OCI-LY7 (cell line): ENCODE measurements around the gene TPSD1. TPM values are rescaled to one million over a fixed set of nuclear protein-coding genes. Genes with fewer than 3 reads are reported as not detected.

Experiments used
- BruUV-seq: library from RNA; stranded (reverse); fragments of 400-500 nt; replicated peaks from 2 replicates; lab custom pipeline; 2021; lab: Mats Ljungman, UMichigan
- CTCF ChIA-PET: fragments of 300-600 bp; sonication (Branson Sonifier 250); formaldehyde crosslinking; loops from one replicate; lab custom pipeline; 2022; ENCODE audit warnings: antibody characterized with exemption; ENCODE audit not compliant: unreplicated experiment; lab: Charles Lee
- POLR2A ChIA-PET: fragments of 300-600 bp; sonication (Branson Sonifier 250); formaldehyde crosslinking; loops from one replicate; lab custom pipeline; 2022; ENCODE audit warnings: antibody characterized with exemption; lab: Charles Lee
- DNase-seq: peaks from one replicate; pipeline ENCODE4 v3.0.0-alpha.2; 2015; ENCODE audit warnings: low spot score
- H2AFZ ChIP-seq: fragments of 200-600 bp; sonication (generic), shearing (Covaris generic); 2 replicates; pipeline ENCODE4 v1.6.1; 2014; ENCODE audit warnings: mild to moderate bottlenecking, antibody characterized with exemption, low read length, moderate library complexity
- H3K27ac ChIP-seq: fragments of 200-600 bp; sonication (generic); 2 replicates; pipeline ENCODE4 v1.5.1; 2014; ENCODE audit warnings: mixed run types, low read depth, mild to moderate bottlenecking, moderate library complexity, low read length, inconsistent platforms; ENCODE audit not compliant: poor library complexity, severe bottlenecking
- H3K36me3 ChIP-seq: fragments of 200-600 bp; sonication (generic); 2 replicates; pipeline ENCODE4 v1.6.1; 2014; ENCODE audit warnings: mild to moderate bottlenecking, antibody characterized with exemption, low read length, moderate library complexity, mixed read lengths; ENCODE audit not compliant: insufficient read depth
- H3K4me1 ChIP-seq: fragments of 200-600 bp; sonication (generic); 2 replicates; pipeline ENCODE4 v1.5.1; 2014; ENCODE audit warnings: mild to moderate bottlenecking, low read length; ENCODE audit not compliant: insufficient read depth, poor library complexity, severe bottlenecking
- H3K4me2 ChIP-seq: fragments of 200-600 bp; sonication (generic); 2 replicates; pipeline ENCODE4 v1.6.1; 2014; ENCODE audit warnings: mild to moderate bottlenecking, low read length
- H3K4me3 ChIP-seq: fragments of 200-600 bp; sonication (generic); 2 replicates; pipeline ENCODE4 v1.5.1; 2014; ENCODE audit warnings: mild to moderate bottlenecking, low read depth, low read length; ENCODE audit not compliant: poor library complexity, severe bottlenecking
- H3K79me2 ChIP-seq: fragments of 200-600 bp; sonication (generic); 2 replicates; pipeline ENCODE4 v1.6.1; 2016; ENCODE audit warnings: low read depth, mild to moderate bottlenecking, low read length, moderate library complexity, mixed read lengths; ENCODE audit not compliant: insufficient read depth
- H3K9me2 ChIP-seq: fragments of 200-600 bp; sonication (generic); 2 replicates; pipeline ENCODE4 v1.6.1; 2016; ENCODE audit warnings: mild to moderate bottlenecking, low read length, mixed read lengths; ENCODE audit not compliant: insufficient read depth
- H3K9me3 ChIP-seq: fragments of 200-600 bp; sonication (generic); 2 replicates; pipeline ENCODE4 v1.6.1; 2014; ENCODE audit warnings: mild to moderate bottlenecking, mixed run types, low read length, mixed read lengths
- H4K20me1 ChIP-seq: fragments of 200-600 bp; sonication (generic); 2 replicates; pipeline ENCODE4 v1.6.1; 2014; ENCODE audit warnings: mild to moderate bottlenecking, antibody characterized with exemption, low read length, moderate library complexity, mixed read lengths; ENCODE audit not compliant: insufficient read depth
- EZH2phosphoT487 ChIP-seq: fragments of 200-600 bp; sonication (generic); IDR thresholded peaks from 2 replicates; pipeline ENCODE4 v1.6.1; 2018; ENCODE audit warnings: low read depth, borderline replicate concordance, mild to moderate bottlenecking, mixed run types, antibody characterized with exemption, low read length, moderate library complexity, mixed read lengths
- intact Hi-C: fragments of 100-400 bp; cut with micrococcal nuclease; formaldehyde crosslinking; loops from one replicate; pipeline ENCODE4 v1.10.0; 2022; ENCODE audit not compliant: unreplicated experiment
- total RNA-seq, 2 experiments: library from RNA; depleted of rRNA in 1 of 2; stranded (reverse); fragments of >200 nt in 1 of 2; shearing (Covaris generic) in 1 of 2; gene quantifications; 2 replicates each; pipeline ENCODE4 v1.2.3, GENCODE V29; 2014 to 2022
- TF ChIP-seq, protein P1 (sequence below): fragments of 200-600 bp; sonication (generic); conservative IDR thresholded peaks from 2 replicates; pipeline ENCODE4 v1.5.1; 2014; ENCODE audit warnings: mild to moderate bottlenecking, antibody characterized with exemption, low read length, moderate library complexity, mixed read lengths

TPSD1 gene
- total RNA-seq, 2 experiments from 2014 or later: not detected

DNA sequence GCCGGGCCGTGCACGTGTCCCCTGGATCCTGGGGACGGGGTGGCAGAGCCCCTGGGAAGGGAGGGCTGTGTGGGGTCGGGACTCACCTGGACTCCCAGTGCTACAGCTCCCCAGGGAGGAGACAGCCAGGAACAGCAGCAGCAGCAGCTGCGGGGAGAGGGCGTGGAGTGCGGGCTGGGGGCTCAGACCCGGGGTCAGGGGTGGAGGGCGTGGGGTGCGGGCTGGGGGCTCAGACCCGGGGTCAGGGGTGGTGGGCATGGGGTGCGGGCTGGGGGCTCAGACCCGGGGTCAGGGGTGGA, 20.7 kb downstream of the TPSD1 start:
- no peak for TF ChIP-seq EZH2phosphoT487
- TF ChIP-seq, protein P1, sequence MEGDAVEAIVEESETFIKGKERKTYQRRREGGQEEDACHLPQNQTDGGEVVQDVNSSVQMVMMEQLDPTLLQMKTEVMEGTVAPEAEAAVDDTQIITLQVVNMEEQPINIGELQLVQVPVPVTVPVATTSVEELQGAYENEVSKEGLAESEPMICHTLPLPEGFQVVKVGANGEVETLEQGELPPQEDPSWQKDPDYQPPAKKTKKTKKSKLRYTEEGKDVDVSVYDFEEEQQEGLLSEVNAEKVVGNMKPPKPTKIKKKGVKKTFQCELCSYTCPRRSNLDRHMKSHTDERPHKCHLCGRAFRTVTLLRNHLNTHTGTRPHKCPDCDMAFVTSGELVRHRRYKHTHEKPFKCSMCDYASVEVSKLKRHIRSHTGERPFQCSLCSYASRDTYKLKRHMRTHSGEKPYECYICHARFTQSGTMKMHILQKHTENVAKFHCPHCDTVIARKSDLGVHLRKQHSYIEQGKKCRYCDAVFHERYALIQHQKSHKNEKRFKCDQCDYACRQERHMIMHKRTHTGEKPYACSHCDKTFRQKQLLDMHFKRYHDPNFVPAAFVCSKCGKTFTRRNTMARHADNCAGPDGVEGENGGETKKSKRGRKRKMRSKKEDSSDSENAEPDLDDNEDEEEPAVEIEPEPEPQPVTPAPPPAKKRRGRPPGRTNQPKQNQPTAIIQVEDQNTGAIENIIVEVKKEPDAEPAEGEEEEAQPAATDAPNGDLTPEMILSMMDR: no peak
- no TSS peak for BruUV-seq
- Histone ChIP-seq H3K4me1 (no peaks in the 10 kb centered on the region), H3K36me3 (no peaks in the 10 kb centered on the region), H3K4me2 (no peak overlapping the region), H3K79me2 (no peaks in the 10 kb centered on the region), H3K27ac (no peak overlapping the region), H2AFZ (no peak overlapping the region), H4K20me1 (no peaks in the 10 kb centered on the region), H3K9me3 (no peaks in the 10 kb centered on the region), H3K9me2 (no peaks in the 10 kb centered on the region), H3K4me3 (no peak overlapping the region)
- CTCF ChIA-PET: no interaction called here
- POLR2A ChIA-PET: no interaction called here
- intact Hi-C loops: no loop called here
- DNase-seq: no peak

- ChIA-PET CTCF (no interaction called here), POLR2A (no interaction called here)
- intact Hi-C loops: no loop called here
- DNase-seq: no peak
- no peak overlapping the region for H3K4me3 ChIP-seq
- no peak overlapping the region for H2AFZ ChIP-seq
- H3K4me2 ChIP-seq: no peak overlapping the region
- H3K4me1 ChIP-seq: no peaks in the 10 kb centered on the region
- H3K9me2 ChIP-seq: no peaks in the 10 kb centered on the region
- H3K9me3 ChIP-seq: no peaks in the 10 kb centered on the region
- BruUV-seq: no TSS peak
- no peaks in the 10 kb centered on the region for H3K36me3 ChIP-seq
- H3K27ac ChIP-seq: no peak overlapping the region
- no peak for TF ChIP-seq EZH2phosphoT487
- TF ChIP-seq, protein P1: no peak
- H4K20me1 ChIP-seq: no peaks in the 10 kb centered on the region
- no peaks in the 10 kb centered on the region for H3K79me2 ChIP-seq
Observed at GRCh38 chr16:1277151-1277598, 21.3 kb downstream of the TPSD1 start.

GRCh38 chr16:1277617-1278282, 21.9 kb downstream of the TPSD1 start:
- no TSS peak for BruUV-seq
- Histone ChIP-seq H4K20me1 (no peaks in the 10 kb centered on the region), H3K36me3 (no peaks in the 10 kb centered on the region), H3K9me2 (no peaks in the 10 kb centered on the region), H2AFZ (no peak overlapping the region), H3K27ac (no peak overlapping the region), H3K4me1 (no peaks in the 10 kb centered on the region), H3K4me2 (no peak overlapping the region), H3K9me3 (no peaks in the 10 kb centered on the region), H3K4me3 (no peak overlapping the region), H3K79me2 (no peaks in the 10 kb centered on the region)
- CTCF ChIA-PET: no interaction called here
- POLR2A ChIA-PET: no interaction called here
- no peak for TF ChIP-seq EZH2phosphoT487
- TF ChIP-seq, protein P1: no peak
- DNase-seq: no peak
- intact Hi-C loops: no loop called here
